Testis (tissue), 3 donors: ENCODE results near the gene CHN2. TPM values are rescaled to one million over a fixed set of nuclear protein-coding genes. Genes with fewer than 3 reads are reported as not detected.

ENCODE experiments used
- DNase-seq: peaks from one replicate; pipeline ENCODE4 v3.0.0-alpha.2; 2019
- H3K27ac ChIP-seq, 2 donors: fragments of 200-600 bp; sonication (generic); one replicate each; pipeline ENCODE4 v1.5.1; 2019
- H3K27me3 ChIP-seq: fragments of 200-600 bp; sonication (generic); one replicate; pipeline ENCODE4 v1.5.1; 2019
- H3K36me3 ChIP-seq: fragments of 200-600 bp; sonication (generic); one replicate; pipeline ENCODE4 v1.5.1; 2017; ENCODE audit warnings: low read depth; ENCODE audit errors: missing control alignments
- H3K4me1 ChIP-seq: fragments of 200-600 bp; sonication (generic); one replicate; pipeline ENCODE4 v1.5.1; 2019
- H3K4me3 ChIP-seq, 2 donors: fragments of 200-600 bp; sonication (generic); one replicate each; pipeline ENCODE4 v1.5.1; 2017 to 2019
- H3K9me3 ChIP-seq: fragments of 200-600 bp; sonication (generic); one replicate; pipeline ENCODE4 v1.5.1; 2017
- CTCF ChIP-seq, 3 experiments: fragments of 450-650 bp in 2 of 3; fragments of 200-600 bp in 1 of 3; sonication (generic) in 1 of 3; IDR thresholded peaks; one replicate each; pipeline ENCODE4 v1.5.1; 2016 to 2019; ENCODE audit warnings: antibody characterized with exemption in 3 of 3, mild to moderate bottlenecking in 2 of 3, moderate library complexity in 1 of 3
- POLR2A ChIP-seq: fragments of 450-650 bp; IDR thresholded peaks from one replicate; pipeline ENCODE4 v1.6.1; 2017; ENCODE audit warnings: antibody characterized with exemption, mild to moderate bottlenecking, moderate library complexity
- WGBS, 2 donors: methylation state at CpG; one replicate each; pipeline ENCODE4 v1.1.5; 2018; 5-methylcytosine and 5-hydroxymethylcytosine counted together
- intact Hi-C: fragments of 100-400 bp; cut with DNase I; formaldehyde crosslinking; loops from one replicate; pipeline ENCODE4 v1.15.1; 2023; ENCODE audit warnings: low total_unique reads
- polyA plus RNA-seq: library from polyadenylated mRNA; stranded (reverse); fragments of 350-450 nt; fragmentation: Illumina TruSeq; extraction: RNeasy Lipid Tissue Mini Kit (QIAGEN cat#74804); gene quantifications from one replicate; pipeline ENCODE4 v1.2.3, GENCODE V29; 2014; ENCODE audit warnings: low read depth, low replicate concordance; ENCODE audit not compliant: insufficient read depth
- total RNA-seq, 2 donors: library from RNA; depleted of rRNA; stranded (reverse); fragments of >200 nt; gene quantifications; one replicate each; pipeline ENCODE4 v1.2.3, GENCODE V29; 2016

Gene CHN2
- total and polyA plus RNA-seq, 3 donors from 2014 or later, result 8.6 to 27.4 (median 15.1) TPM

- DNase-seq, result no peak
- intact Hi-C loops, result no loop called here
- no peaks in the 10 kb centered on the region for H3K9me3 ChIP-seq
- H3K4me1 ChIP-seq, result no peaks in the 10 kb centered on the region
- no peak overlapping the region for H3K4me3 ChIP-seq
- 56 to 68% methylated on average over 7 of the region's 7 CpGs for WGBS, 2 donors
- TF ChIP-seq CTCF (IDR thresholded peaks at IDR 0.05) (no peak), POLR2A (no peak)
- no peak overlapping the region for H3K27ac ChIP-seq
- H3K36me3 ChIP-seq, result no peaks in the 10 kb centered on the region
- H3K27me3 ChIP-seq, result no peaks in the 10 kb centered on the region
Observed at GRCh38 chr7:29457141-29457561, 262.6 kb downstream of the CHN2 start.

- no peak overlapping the region for H3K4me3 ChIP-seq
- no peaks in the 10 kb centered on the region for H3K9me3 ChIP-seq
- intact Hi-C loops, result no loop called here
- H3K27me3 ChIP-seq, result no peaks in the 10 kb centered on the region
- no peaks in the 10 kb centered on the region for H3K4me1 ChIP-seq
- no peak overlapping the region for H3K27ac ChIP-seq
- H3K36me3 ChIP-seq, result no peaks in the 10 kb centered on the region
- DNase-seq, result no peak
- 56 to 83% methylated on average over 7 of the region's 7 CpGs for WGBS, 2 donors
- TF ChIP-seq POLR2A (no peak), CTCF (IDR thresholded peaks at IDR 0.05) (no peak)
Observed at GRCh38 chr7:29457565-29458011, 263.0 kb downstream of the CHN2 start.

- Histone ChIP-seq H3K4me1 (no peaks in the 10 kb centered on the region), H3K27me3 (no peaks in the 10 kb centered on the region), H3K9me3 (no peaks in the 10 kb centered on the region), H3K4me3 (no peak overlapping the region), H3K27ac (no peak overlapping the region), H3K36me3 (no peaks in the 10 kb centered on the region)
- no peak for DNase-seq
- TF ChIP-seq POLR2A, result no peak
- 63 to 77% methylated on average over 7 of the region's 7 CpGs for WGBS, 2 donors
- intact Hi-C loops, result no loop called here
Observed at GRCh38 chr7:29458933-29459332, 264.4 kb downstream of the CHN2 start.

DNA sequence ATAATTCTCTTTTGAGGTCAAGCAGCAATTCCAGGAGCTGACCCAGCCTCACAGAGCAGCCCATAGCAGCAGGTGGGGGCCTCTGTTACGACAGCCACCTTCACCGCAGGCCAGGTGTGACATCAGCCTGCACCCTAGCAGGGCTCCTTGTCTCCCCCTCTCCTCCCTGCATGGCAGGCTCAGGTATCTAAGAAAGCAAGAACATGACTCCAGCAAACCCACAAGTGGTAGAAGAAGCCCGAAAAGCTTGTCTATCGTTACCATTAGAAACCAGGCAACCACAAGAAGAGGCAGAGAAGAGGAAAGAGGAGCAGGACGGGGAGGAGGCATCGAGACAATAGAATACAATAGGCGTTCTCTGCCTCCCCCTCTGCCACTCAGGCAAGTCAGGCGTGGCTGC lies 265.0 kb downstream of the CHN2 start:
- H3K4me1 ChIP-seq, result no peaks in the 10 kb centered on the region
- H3K36me3 ChIP-seq, result no peaks in the 10 kb centered on the region
- H3K4me3 ChIP-seq, result no peak overlapping the region
- intact Hi-C loops, result no loop called here
- no peak overlapping the region for H3K27ac ChIP-seq
- 88 to 93% methylated on average over 8 of the region's 8 CpGs for WGBS, 2 donors
- DNase-seq, result no peak
- H3K9me3 ChIP-seq, result no peaks in the 10 kb centered on the region
- no peaks in the 10 kb centered on the region for H3K27me3 ChIP-seq
- TF ChIP-seq POLR2A, result no peak
- TF ChIP-seq CTCF (IDR thresholded peaks at IDR 0.05), result no peak

- no peak overlapping the region for H3K27ac ChIP-seq
- no peaks in the 10 kb centered on the region for H3K4me1 ChIP-seq
- H3K9me3 ChIP-seq, result no peaks in the 10 kb centered on the region
- WGBS, 2 donors, result 95 to 98% methylated on average over 4 of the region's 4 CpGs
- no peak for DNase-seq
- no peak for TF ChIP-seq CTCF (IDR thresholded peaks at IDR 0.05)
- no peak for TF ChIP-seq POLR2A
- intact Hi-C loops, result no loop called here
- H3K4me3 ChIP-seq, result no peak overlapping the region
- no peaks in the 10 kb centered on the region for H3K27me3 ChIP-seq
- no peaks in the 10 kb centered on the region for H3K36me3 ChIP-seq
Observed at GRCh38 chr7:29461996-29462395, 267.4 kb downstream of the CHN2 start.
